NB4 (cell line): Measurements from ENCODE around the gene SERPINA4.

ENCODE experiments used
- DNase-seq: peaks from one replicate; pipeline ENCODE4 v3.0.0; 2010; ENCODE audit warnings: low read depth
- H3K4me3 ChIP-seq: one replicate; pipeline ENCODE4 v1.5.1; 2011; ENCODE audit warnings: mild to moderate bottlenecking, low read depth, low read length, moderate library complexity
- CTCF ChIP-seq: IDR thresholded peaks from one replicate; pipeline ENCODE4 v1.5.1; 2012; ENCODE audit warnings: low read depth, low read length
- MAX ChIP-seq: IDR thresholded peaks from 2 replicates; pipeline ENCODE4 v1.6.1; 2011; ENCODE audit warnings: low read depth, low read length
- MYC ChIP-seq: IDR thresholded peaks from 2 replicates; pipeline ENCODE4 v1.6.1; 2011; ENCODE audit warnings: low read depth, low read length
- POLR2A ChIP-seq: IDR thresholded peaks from 2 replicates; pipeline ENCODE4 v1.6.1; 2011; ENCODE audit warnings: mild to moderate bottlenecking; ENCODE audit not compliant: insufficient read length; ENCODE audit errors: extremely low read depth

The SERPINA4 gene

DNA sequence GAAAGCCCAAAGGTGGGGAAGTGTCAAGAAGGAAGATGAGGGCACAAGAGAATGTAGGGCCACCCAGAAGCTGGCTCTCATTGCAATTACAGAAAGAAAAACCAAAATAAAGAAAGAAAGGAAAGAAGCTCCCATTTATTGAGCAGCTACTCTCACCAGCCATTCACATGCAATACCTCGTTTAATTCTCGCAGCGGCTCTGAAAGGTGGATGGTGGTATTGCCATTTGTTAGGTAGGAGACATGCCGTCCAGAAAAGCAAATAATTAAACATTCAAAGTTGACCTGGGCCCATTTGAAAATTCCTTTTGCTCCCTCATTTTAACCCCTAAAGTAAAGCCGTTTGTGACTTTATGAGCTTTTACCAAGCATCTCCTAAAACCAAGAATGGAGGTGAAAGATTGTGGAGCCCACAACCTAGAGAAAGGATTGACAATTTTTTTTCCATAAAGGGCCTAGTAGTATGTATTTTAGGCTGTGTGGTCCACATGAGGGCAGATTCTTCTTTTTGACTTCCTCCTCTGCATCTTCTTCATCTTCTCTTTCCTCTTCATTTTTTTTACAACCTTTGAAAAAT is 56.2 kb downstream of the SERPINA4 start:
- H3K4me3 ChIP-seq = no peak overlapping the region
- no peak for DNase-seq
- TF ChIP-seq MAX (no peak), CTCF (no peak), POLR2A (no peak), MYC (no peak)

DNA sequence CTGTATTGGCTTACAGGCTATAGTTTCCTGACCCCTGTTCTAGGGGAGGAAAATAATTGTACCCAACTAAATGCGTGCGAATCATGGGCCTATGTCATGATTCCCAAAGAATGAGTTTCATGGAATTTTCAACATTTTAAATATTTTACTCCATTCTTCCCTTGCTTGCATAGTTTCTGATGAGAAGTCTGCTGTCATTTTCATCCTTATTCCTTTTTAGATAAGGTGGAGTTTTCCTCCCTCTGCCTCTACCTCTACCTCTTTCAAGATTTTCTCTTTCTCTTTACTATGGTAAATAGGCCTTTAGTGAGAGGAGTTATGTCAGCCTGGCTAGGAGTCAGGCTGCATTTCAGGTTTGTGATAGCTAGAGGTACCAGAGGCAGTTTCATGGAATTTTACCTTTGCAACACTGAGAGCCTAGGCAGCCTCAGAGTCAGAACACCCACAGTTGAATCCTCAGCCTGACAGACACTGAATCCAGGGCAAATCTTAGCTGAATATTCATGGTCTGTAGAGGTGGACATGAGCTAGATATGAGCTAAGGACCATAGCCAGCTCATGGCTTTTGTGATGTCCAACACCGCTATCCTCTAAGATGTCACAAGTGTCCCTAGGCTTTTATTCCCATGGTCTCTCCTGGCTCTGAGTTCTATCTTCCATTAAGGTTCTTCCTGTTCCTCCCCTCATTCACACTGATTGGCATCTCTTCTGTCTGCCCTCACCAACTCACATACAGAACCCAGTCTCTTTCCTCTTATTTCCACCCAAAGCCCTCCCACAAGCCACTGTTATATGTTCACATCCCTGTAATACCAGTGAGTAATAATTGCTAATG is 57.0 kb downstream of the SERPINA4 start:
- H3K4me3 ChIP-seq = no peak overlapping the region
- TF ChIP-seq CTCF (no peak), POLR2A (no peak), MYC (no peak), MAX (no peak)
- DNase-seq = no peak

GRCh38 chr14:94619297-94619696 is 58.1 kb downstream of the SERPINA4 start:
- H3K4me3 ChIP-seq = no peak overlapping the region
- DNase-seq = no peak
- TF ChIP-seq POLR2A (no peak), MAX (no peak), MYC (no peak), CTCF (no peak)
